Astrocyte (in vitro differentiated cells and primary cell): ENCODE data around the gene IWS1. TPM values are rescaled to one million over a fixed set of nuclear protein-coding genes. Genes with fewer than 3 reads are reported as not detected.

Source experiments
- DNase-seq: peaks from one replicate; pipeline ENCODE4 v3.0.0-alpha.2; 2010; ENCODE audit warnings: low read depth
- FAIRE-seq: peaks from 2 replicates; lab custom pipeline; 2011; peaks lifted over from hg19 to GRCh38; lab: Jason Lieb, UNC
- H2AFZ ChIP-seq: 2 replicates; pipeline ENCODE4 v1.6.0; 2012; ENCODE audit warnings: low read depth, low read length, inconsistent platforms
- H3K27ac ChIP-seq: 2 replicates; pipeline ENCODE4 v1.5.1; 2011; ENCODE audit warnings: low read depth, low read length, inconsistent platforms
- H3K27me3 ChIP-seq: 2 replicates; pipeline ENCODE4 v1.6.0; 2011; ENCODE audit warnings: low read length, inconsistent platforms; ENCODE audit not compliant: insufficient read depth
- H3K36me3 ChIP-seq: 2 replicates; pipeline ENCODE4 v1.5.1; 2011; ENCODE audit warnings: low read length, inconsistent platforms; ENCODE audit not compliant: insufficient read depth
- H3K4me1 ChIP-seq: 2 replicates; pipeline ENCODE4 v1.5.1; 2011; ENCODE audit warnings: low read length, inconsistent platforms; ENCODE audit not compliant: insufficient read depth
- H3K4me2 ChIP-seq: 2 replicates; pipeline ENCODE4 v1.6.0; 2012; ENCODE audit warnings: low read length, inconsistent platforms
- H3K4me3 ChIP-seq: 2 replicates; pipeline ENCODE4 v1.5.1; 2011; ENCODE audit warnings: low read depth, mild to moderate bottlenecking, low read length, inconsistent platforms; ENCODE audit not compliant: insufficient read depth
- H3K79me2 ChIP-seq: 2 replicates; pipeline ENCODE4 v1.6.0; 2012; ENCODE audit warnings: mild to moderate bottlenecking, low read length, inconsistent platforms; ENCODE audit not compliant: insufficient read depth
- H3K9ac ChIP-seq: 2 replicates; pipeline ENCODE4 v1.6.0; 2012; ENCODE audit warnings: mild to moderate bottlenecking, low read length, inconsistent platforms
- H3K9me3 ChIP-seq: 2 replicates; pipeline ENCODE4 v1.5.1; 2012; ENCODE audit warnings: low read depth, mild to moderate bottlenecking, low read length, inconsistent platforms; ENCODE audit not compliant: insufficient read depth
- H4K20me1 ChIP-seq: 2 replicates; pipeline ENCODE4 v1.6.0; 2012; ENCODE audit warnings: low read length, inconsistent platforms; ENCODE audit not compliant: insufficient read depth
- H3K27ac Mint-ChIP-seq: one replicate; pipeline ENCODE4 v1.8.0; 2021; ENCODE audit warnings: mild to moderate bottlenecking, mixed read lengths; ENCODE audit not compliant: unreplicated experiment
- H3K27me3 Mint-ChIP-seq: one replicate; pipeline ENCODE4 v1.8.0; 2021; ENCODE audit warnings: low read depth, mixed read lengths; ENCODE audit not compliant: unreplicated experiment
- H3K36me3 Mint-ChIP-seq: one replicate; pipeline ENCODE4 v1.8.0; 2021; ENCODE audit warnings: low read depth, mixed read lengths; ENCODE audit not compliant: unreplicated experiment
- H3K4me1 Mint-ChIP-seq: one replicate; pipeline ENCODE4 v1.8.0; 2021; ENCODE audit warnings: low read depth, mixed read lengths; ENCODE audit not compliant: unreplicated experiment
- H3K4me3 Mint-ChIP-seq: one replicate; pipeline ENCODE4 v1.8.0; 2021; ENCODE audit warnings: mild to moderate bottlenecking, moderate library complexity, mixed read lengths; ENCODE audit not compliant: unreplicated experiment
- H3K9me3 Mint-ChIP-seq: one replicate; pipeline ENCODE4 v1.8.0; 2021; ENCODE audit warnings: mild to moderate bottlenecking, mixed read lengths; ENCODE audit not compliant: unreplicated experiment
- EZH2 ChIP-seq: IDR thresholded peaks from 2 replicates; pipeline ENCODE4 v1.6.1; 2012; ENCODE audit warnings: mild to moderate bottlenecking, low read length, inconsistent platforms; ENCODE audit not compliant: insufficient read depth
- total RNA-seq: library from RNA; stranded (reverse); gene quantifications from 2 replicates; pipeline ENCODE4 v1.2.1, GENCODE V29; 2021
- TF ChIP-seq, protein P1 (sequence below): IDR thresholded peaks from 2 replicates; pipeline ENCODE4 v1.5.1; 2011; ENCODE audit warnings: low read depth, mild to moderate bottlenecking, inconsistent platforms, low read length, moderate library complexity; ENCODE audit not compliant: insufficient read depth

IWS1 gene
- total RNA-seq, 1 donor from 2014 or later: 56.2 TPM

DNA sequence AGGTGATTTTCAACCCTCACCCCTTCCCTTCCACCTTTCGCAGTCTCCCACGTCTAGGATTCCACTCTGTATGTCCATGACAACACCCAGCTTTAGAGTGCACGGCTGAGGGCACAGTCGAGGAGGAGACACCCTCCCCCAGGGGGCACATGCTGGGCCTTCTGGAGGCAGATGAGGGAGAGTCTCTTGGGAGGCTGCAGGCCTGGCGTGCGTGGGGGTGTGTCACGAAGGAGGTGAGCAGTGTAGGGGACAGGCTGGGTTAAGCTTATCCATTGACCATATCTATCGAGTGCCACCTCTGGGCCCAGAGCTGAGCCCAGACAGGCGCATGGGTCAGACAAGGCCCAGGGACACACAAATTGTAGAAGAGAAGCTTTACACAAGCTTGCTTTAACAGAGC lies 89.2 kb downstream of the IWS1 start:
- H3K36me3 Mint-ChIP-seq: no peaks in the 10 kb centered on the region
- no peaks in the 10 kb centered on the region for H3K79me2 ChIP-seq
- no peak overlapping the region for H2AFZ ChIP-seq
- H3K4me2 ChIP-seq: no peak overlapping the region
- no peak overlapping the region for H3K27ac ChIP-seq
- no peak for DNase-seq
- H3K4me3 Mint-ChIP-seq: no peak overlapping the region
- H3K9me3 Mint-ChIP-seq: peaks cover 16% of the 10 kb centered on the region
- H4K20me1 ChIP-seq: no peaks in the 10 kb centered on the region
- peak overlapping the region; percentile 47 for H3K27ac Mint-ChIP-seq
- no peaks in the 10 kb centered on the region for H3K4me1 Mint-ChIP-seq
- no peak for FAIRE-seq
- H3K4me1 ChIP-seq: no peaks in the 10 kb centered on the region
- H3K9me3 ChIP-seq: no peaks in the 10 kb centered on the region
- no peak for TF ChIP-seq EZH2
- TF ChIP-seq, protein P1, sequence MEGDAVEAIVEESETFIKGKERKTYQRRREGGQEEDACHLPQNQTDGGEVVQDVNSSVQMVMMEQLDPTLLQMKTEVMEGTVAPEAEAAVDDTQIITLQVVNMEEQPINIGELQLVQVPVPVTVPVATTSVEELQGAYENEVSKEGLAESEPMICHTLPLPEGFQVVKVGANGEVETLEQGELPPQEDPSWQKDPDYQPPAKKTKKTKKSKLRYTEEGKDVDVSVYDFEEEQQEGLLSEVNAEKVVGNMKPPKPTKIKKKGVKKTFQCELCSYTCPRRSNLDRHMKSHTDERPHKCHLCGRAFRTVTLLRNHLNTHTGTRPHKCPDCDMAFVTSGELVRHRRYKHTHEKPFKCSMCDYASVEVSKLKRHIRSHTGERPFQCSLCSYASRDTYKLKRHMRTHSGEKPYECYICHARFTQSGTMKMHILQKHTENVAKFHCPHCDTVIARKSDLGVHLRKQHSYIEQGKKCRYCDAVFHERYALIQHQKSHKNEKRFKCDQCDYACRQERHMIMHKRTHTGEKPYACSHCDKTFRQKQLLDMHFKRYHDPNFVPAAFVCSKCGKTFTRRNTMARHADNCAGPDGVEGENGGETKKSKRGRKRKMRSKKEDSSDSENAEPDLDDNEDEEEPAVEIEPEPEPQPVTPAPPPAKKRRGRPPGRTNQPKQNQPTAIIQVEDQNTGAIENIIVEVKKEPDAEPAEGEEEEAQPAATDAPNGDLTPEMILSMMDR: no peak
- H3K27me3 ChIP-seq: no peaks in the 10 kb centered on the region
- no peaks in the 10 kb centered on the region for H3K36me3 ChIP-seq
- H3K27me3 Mint-ChIP-seq: peaks cover 16% of the 10 kb centered on the region
- no peak overlapping the region for H3K9ac ChIP-seq
- H3K4me3 ChIP-seq: no peak overlapping the region

DNA sequence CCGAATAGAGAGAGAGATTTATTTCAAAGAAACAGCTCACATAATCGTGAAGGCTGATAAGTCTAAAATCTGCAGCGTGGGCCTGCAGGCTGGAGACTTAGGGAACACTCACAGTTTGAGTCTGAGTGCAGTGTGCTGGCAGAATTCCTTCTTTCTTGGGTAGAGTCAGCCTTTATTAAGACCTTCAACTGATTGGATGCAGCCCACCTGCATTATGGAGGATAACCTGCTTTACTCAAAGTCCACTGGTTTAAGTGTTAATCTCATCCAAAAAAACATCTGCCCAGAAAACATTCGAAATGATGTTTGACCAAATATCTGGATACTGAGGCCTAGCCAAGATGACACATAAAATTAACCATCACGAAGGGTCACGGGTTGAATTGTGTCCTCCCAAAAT lies 91.8 kb downstream of the IWS1 start:
- FAIRE-seq: no peak
- peaks cover 3% of the 10 kb centered on the region for H3K36me3 Mint-ChIP-seq
- no peak overlapping the region for H3K9ac ChIP-seq
- H3K27ac ChIP-seq: no peak overlapping the region
- no peaks in the 10 kb centered on the region for H3K79me2 ChIP-seq
- H3K4me1 Mint-ChIP-seq: no peaks in the 10 kb centered on the region
- TF ChIP-seq, protein P1: no peak
- no peak for TF ChIP-seq EZH2
- no peak overlapping the region for H3K27ac Mint-ChIP-seq
- H3K4me3 ChIP-seq: no peak overlapping the region
- no peak overlapping the region for H2AFZ ChIP-seq
- H3K27me3 ChIP-seq: no peaks in the 10 kb centered on the region
- H3K4me1 ChIP-seq: no peaks in the 10 kb centered on the region
- no peak overlapping the region for H3K4me3 Mint-ChIP-seq
- no peak for DNase-seq
- H3K27me3 Mint-ChIP-seq: peaks cover 22% of the 10 kb centered on the region
- H3K36me3 ChIP-seq: no peaks in the 10 kb centered on the region
- peaks cover 7% of the 10 kb centered on the region for H3K9me3 Mint-ChIP-seq
- no peaks in the 10 kb centered on the region for H3K9me3 ChIP-seq
- H4K20me1 ChIP-seq: no peaks in the 10 kb centered on the region
- H3K4me2 ChIP-seq: no peak overlapping the region

DNA sequence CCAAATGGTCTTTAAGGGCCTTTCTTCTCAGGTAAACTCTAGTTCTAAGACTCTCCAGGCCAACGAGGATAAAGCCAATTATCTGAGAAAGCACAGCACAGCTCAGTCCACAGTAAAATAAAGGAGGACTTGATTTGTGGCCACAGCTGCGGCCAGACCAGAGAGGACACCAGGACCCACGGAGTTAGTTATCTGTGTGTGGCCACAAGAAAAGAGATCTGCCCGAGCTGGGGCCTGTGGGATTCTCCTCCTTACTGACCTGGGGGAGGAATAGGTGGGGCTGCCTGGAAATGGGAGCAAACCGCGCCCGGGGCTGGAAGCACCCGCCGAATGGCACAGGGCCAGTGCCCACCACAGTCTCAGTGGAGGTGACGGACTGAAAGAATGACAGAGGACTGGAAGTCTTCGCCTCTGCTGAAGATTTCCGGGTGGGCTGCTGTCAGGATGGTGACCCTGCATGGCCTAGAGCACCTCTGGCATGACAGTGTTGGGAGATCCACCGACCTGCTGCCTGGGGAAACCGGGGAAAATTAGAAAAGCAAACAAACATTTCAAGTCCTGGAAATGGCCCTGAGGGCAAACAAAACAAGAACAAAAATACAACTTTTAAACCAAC lies 94.8 kb downstream of the IWS1 start:
- peaks cover 34% of the 10 kb centered on the region for H3K27me3 Mint-ChIP-seq

More for the DNA sequence above, 94.8 kb downstream of the IWS1 start:
- no peaks in the 10 kb centered on the region for H4K20me1 ChIP-seq
- DNase-seq: no peak
- no peak overlapping the region for H3K27ac ChIP-seq
- no peaks in the 10 kb centered on the region for H3K36me3 ChIP-seq
- peaks cover 5% of the 10 kb centered on the region for H3K36me3 Mint-ChIP-seq
- H3K4me2 ChIP-seq: no peak overlapping the region
- H3K4me3 ChIP-seq: no peak overlapping the region
- TF ChIP-seq EZH2: no peak
- TF ChIP-seq, protein P1: no peak
- FAIRE-seq: no peak
- H3K79me2 ChIP-seq: no peaks in the 10 kb centered on the region
- H3K27ac Mint-ChIP-seq: no peak overlapping the region
- no peaks in the 10 kb centered on the region for H3K4me1 Mint-ChIP-seq
- H3K27me3 ChIP-seq: no peaks in the 10 kb centered on the region
- no peak overlapping the region for H2AFZ ChIP-seq
- no peaks in the 10 kb centered on the region for H3K4me1 ChIP-seq
- no peak overlapping the region for H3K9ac ChIP-seq
- no peaks in the 10 kb centered on the region for H3K9me3 ChIP-seq
- no peak overlapping the region for H3K4me3 Mint-ChIP-seq
- no peaks in the 10 kb centered on the region for H3K9me3 Mint-ChIP-seq
